Muscle of arm (tissue), 12 donors: ENCODE data around the gene MTHFD1. TPM values are rescaled to one million over a fixed set of nuclear protein-coding genes. Genes with fewer than 3 reads are reported as not detected.

Experiments used
- DNase-seq: peaks from one replicate; pipeline ENCODE4 v3.0.0-alpha.2; 2013
- polyA plus RNA-seq, 12 donors: library from polyadenylated mRNA; unstranded; fragments of 120-200 nt; gene quantifications; one replicate each; pipeline ENCODE4 v1.2.1, GENCODE V29; 2013; ENCODE audit not compliant: insufficient read length in 12 of 12

MTHFD1 gene
- polyA plus RNA-seq, 12 donors = 43.3 to 56.6 (median 48.7) TPM; not detected in 1

DNA sequence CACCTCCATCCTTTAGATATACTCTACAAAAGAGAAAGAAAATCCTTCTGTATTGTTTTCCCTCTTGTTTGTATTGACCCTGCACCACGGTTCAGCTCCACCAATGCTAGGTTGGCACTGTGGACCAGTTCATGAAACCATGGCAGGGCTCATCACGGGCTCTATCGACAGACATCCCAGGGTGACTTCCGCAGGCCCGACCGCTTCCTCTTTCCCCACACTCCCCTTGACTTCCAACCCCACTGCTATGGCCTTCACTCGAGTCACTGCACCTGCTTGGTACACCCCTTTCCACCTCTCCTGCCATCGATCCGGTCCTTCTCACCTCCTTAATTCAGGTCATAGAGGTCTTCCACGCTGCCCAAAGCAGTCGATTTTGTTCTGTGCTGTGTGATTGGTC lies 56.0 kb downstream of the MTHFD1 start:
- no peak for DNase-seq

- no peak for DNase-seq
Observed at GRCh38 chr14:64444984-64445845, 57.1 kb downstream of the MTHFD1 start.

DNA sequence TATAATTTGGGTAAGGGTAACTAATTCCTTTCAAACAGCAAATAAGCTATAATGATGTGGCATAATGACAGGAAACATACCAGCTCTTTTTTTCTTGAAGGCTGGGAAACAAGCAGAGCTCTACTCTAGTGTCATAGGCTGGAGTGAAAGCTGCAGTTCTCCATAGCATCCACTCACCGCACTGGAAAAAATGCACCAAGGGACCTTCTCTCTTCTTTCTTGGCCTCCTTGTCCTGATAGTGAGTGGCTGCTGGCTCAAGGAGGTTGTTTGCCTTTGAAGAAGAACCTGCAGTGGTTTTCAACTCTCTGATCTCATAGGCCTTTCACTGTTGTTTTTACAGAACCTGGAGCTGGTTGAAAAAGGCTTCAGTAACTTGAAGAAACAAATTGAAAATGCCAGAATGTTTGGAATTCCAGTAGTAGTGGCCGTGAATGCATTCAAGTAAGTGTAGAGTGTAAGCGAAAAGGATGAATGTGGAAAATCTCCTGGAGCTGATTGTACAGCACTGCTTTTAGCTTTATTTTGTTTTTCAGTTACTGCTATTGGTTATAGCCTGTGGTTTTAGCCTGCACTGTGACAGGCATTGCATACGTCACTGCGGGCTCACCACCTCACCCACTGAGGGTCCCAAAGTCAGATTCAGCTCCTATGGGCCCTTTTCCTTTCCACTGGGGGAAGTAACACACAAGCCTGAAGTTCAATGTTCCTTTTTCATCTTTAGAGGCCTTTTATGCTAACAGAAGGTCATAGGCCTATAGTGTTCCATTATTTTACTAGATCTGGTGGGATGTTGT lies 59.9 kb downstream of the MTHFD1 start:
- DNase-seq = no peak

GRCh38 chr14:64450255-64450654 lies 62.1 kb downstream of the MTHFD1 start:
- DNase-seq = no peak

DNA sequence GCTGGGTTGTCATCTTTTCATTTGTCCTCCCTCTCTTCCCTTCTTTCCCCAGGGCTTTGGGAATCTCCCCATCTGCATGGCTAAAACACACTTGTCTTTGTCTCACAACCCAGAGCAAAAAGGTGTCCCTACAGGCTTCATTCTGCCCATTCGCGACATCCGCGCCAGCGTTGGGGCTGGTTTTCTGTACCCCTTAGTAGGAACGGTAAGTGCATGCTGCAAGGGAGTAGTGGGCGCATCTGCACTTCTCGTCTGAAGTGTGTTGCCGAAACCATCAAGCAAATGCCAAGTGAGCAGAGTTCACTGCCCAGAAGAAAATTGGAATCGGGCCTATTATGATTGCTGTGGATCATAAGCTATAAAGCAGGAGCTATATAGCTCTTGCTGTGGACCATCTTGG lies 66.5 kb downstream of the MTHFD1 start:
- no peak for DNase-seq

DNA sequence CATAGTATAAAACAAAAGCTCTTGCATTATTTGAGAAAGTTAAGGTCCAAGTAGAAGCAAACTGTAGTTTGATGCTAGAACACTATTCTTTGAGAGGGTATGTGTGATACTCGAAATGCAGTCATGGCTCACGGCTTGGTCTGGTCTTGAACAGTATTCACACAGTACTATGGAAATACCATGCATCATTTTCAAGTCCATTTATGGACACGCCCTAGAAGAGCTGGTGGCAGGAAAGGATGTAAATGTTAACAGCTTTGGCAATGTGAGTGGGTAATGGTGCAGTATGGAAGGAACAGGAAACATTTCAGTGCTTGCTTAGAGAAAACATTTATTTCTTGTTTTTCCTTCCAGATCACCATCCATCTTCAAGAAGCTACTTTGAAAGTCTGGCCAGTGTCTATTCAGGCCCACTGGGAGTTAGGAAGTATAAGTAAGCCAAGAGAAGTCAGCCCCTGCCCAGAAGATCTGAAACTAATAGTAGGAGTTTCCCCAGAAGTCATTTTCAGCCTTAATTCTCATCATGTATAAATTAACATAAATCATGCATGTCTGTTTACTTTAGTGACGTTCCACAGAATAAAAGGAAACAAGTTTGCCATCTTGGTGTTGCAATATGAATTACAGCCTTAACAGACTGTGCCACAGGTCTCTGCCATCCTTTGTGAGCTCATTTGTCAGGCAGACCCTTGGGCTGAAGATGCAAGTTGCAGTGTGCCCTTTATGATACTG lies 71.4 kb downstream of the MTHFD1 start:
- no peak for DNase-seq

DNA sequence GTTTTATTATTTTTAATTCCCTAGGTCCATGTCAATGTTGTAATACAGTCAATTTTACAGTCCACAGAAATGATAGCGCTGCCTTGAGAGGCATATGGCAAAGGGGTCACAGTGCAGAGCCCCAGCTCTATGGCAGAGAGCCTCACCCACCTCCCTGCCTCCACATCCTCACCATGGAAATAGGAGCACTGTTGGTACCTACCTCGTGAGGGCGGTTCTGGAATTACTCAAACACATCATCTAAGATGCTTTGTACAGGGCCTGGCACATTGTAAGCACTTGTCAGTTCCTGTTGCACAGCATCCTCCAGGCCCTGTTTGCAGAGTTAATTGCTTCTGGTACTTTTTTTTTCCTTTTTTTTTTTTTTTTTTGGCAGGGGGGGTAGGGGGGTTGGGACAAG lies 73.1 kb downstream of the MTHFD1 start:
- DNase-seq = no peak

- no peak for DNase-seq
Observed at GRCh38 chr14:64463195-64463594, 75.0 kb downstream of the MTHFD1 start.

GRCh38 chr14:64463873-64464272 lies 75.7 kb downstream of the MTHFD1 start:
- no peak for DNase-seq

DNA sequence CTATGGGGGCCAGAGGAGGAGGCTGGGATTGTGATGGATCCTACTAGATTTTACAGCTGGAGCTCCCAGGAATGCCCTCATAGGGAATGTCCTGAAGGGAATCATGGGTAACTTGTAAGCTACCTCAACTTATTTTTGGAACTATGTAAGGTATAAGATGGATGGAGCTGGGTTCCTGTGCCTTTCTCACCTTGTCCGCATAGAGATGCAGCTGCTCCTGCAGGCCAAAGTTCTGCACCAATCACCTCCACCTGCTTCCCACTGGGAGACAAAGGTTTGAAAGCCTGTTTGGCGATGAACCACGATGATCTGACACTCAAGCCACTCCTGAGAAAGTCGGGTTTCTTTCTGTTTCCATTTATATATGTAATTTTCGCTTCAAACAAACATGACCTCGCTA lies 76.5 kb downstream of the MTHFD1 start:
- DNase-seq = no peak

- peak; percentile 38 for DNase-seq
Observed at GRCh38 chr14:64465191-64465822, 77.2 kb downstream of the MTHFD1 start, which contains the start of gene AKAP5. Gene AKAP5, plus strand, starts transcription at chr14:64465499. Its CDS starts 2,896 bp downstream, at chr14:64468395.

- DNase-seq = peak; percentile 47
Observed at GRCh38 chr14:64465831-64466554, 77.8 kb downstream of the MTHFD1 start.

- DNase-seq = no peak
Observed at GRCh38 chr14:64467101-64467500, 78.9 kb downstream of the MTHFD1 start.

DNA sequence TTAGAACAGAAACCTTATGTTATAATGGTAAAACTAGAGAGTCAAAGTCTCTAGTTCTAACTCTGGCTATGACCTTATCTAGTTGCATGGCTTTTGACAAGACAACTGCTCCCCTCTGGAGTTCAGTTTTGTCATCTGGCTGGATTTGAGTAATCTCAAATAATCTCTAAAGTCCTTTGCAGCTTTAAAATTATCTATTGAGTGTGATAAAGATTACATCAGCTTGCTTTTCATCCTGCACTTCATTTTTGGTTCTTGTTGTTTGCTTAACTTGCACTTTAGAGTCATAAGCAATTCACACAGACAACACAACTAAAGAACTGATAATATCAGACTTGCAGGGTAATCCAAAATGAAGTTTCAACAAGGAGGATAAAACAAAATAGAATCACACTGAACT lies 79.4 kb downstream of the MTHFD1 start:
- DNase-seq = no peak

DNA sequence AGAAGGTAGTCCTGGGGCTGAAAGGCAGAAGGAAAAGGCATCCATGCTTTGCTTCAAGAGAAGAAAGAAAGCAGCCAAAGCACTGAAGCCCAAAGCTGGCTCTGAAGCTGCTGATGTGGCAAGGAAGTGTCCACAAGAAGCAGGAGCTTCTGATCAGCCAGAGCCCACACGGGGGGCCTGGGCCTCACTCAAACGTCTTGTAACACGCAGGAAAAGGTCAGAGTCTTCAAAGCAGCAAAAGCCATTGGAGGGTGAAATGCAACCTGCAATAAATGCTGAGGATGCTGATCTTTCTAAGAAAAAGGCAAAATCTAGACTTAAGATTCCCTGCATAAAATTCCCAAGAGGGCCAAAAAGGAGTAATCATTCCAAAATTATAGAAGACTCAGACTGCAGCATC lies 80.3 kb downstream of the MTHFD1 start:
- DNase-seq = no peak

DNA sequence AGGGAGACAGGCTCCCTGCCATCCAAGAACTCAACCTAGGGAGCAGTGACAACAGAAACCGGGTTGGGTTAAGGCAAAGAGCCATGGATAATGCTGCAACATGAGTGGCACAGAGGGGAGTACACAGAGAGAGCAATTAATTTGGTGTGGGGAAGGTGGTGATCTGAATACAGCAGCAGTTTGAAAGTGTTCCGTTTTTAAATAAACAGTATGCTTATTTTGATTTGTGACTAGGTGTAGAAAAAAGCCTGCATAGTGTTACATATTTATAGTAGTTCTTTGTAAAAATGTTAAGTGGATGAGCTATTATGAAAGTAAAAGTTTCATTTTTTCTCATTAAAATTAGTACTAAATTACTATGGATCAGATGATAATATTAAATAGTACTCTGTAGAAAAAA lies 85.9 kb downstream of the MTHFD1 start:
- DNase-seq = no peak

DNA sequence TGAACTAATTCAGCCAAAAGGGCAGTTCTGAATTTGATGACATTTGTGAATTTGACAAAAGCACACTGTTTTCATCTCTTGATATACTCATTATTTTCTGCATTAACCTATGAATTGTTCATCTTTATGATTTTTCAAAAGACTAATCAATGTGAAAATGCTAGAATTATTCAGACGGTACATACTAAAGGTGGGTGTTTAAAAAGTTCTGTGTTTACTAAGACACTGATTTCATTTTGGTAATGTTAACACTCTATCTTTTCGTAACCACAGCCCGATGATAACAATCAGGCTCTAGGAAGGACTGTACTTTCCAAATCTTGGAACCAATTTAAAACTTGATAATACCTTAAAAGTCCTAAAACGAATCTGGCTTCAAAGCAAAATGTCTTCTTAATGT lies 86.5 kb downstream of the MTHFD1 start:
- DNase-seq = no peak

GRCh38 chr14:64475585-64476273 lies 87.6 kb downstream of the MTHFD1 start:
- no peak for DNase-seq

- no peak for DNase-seq
Observed at GRCh38 chr14:64476438-64476837, 88.3 kb downstream of the MTHFD1 start.

GRCh38 chr14:64478634-64479250 lies 90.6 kb downstream of the MTHFD1 start:
- DNase-seq = no peak
